HG02970 (cell line): ENCODE results near the gene ARHGAP30.
"Not testable (repeated sequence)": the region's sequence is repeated elsewhere in the genome, so short reads cannot be mapped to it uniquely, and the experiment has no call there.

Experiments used
- ATAC-seq: cut with Tn5 transposase; IDR thresholded peaks from one replicate; pipeline ENCODE4 v1.9.1; 2021; ENCODE audit warnings: mild to moderate bottlenecking, moderate library complexity, moderate number of reproducible peaks; ENCODE audit not compliant: unreplicated experiment, low FRiP score

ARHGAP30 gene

GRCh38 chr1:161019111-161019660 is 50.5 kb downstream of the ARHGAP30 start:
- not testable (repeated sequence) for ATAC-seq

- no peak for ATAC-seq
Measured at GRCh38 chr1:161018631-161018930, 51.1 kb downstream of the ARHGAP30 start.

- ATAC-seq = no peak
Measured at GRCh38 chr1:161017756-161018630, 51.7 kb downstream of the ARHGAP30 start.

- not testable (repeated sequence) for ATAC-seq
Measured at GRCh38 chr1:161017181-161017580, 52.5 kb downstream of the ARHGAP30 start.

- not testable (repeated sequence) for ATAC-seq
Measured at GRCh38 chr1:161016683-161017082, 53.0 kb downstream of the ARHGAP30 start.

GRCh38 chr1:161013488-161014230 is 56.0 kb downstream of the ARHGAP30 start:
- ATAC-seq = peak; percentile 56

GRCh38 chr1:161013131-161013487 is 56.6 kb downstream of the ARHGAP30 start:
- no peak for ATAC-seq

- no peak for ATAC-seq
Measured at GRCh38 chr1:161012420-161012819, 57.3 kb downstream of the ARHGAP30 start.

GRCh38 chr1:161009602-161010211 is 60.0 kb downstream of the ARHGAP30 start:
- ATAC-seq = no peak

- no peak for ATAC-seq
Measured at GRCh38 chr1:161008869-161009510, 60.7 kb downstream of the ARHGAP30 start.

GRCh38 chr1:161007369-161007768 is 62.3 kb downstream of the ARHGAP30 start:
- ATAC-seq = no peak

- ATAC-seq = no peak
Measured at GRCh38 chr1:161006563-161006962, 63.1 kb downstream of the ARHGAP30 start.

- no peak for ATAC-seq
Measured at GRCh38 chr1:161001525-161001924, 68.2 kb downstream of the ARHGAP30 start.

GRCh38 chr1:161000736-161001480 is 68.8 kb downstream of the ARHGAP30 start:
- no peak for ATAC-seq

- no peak for ATAC-seq
Measured at GRCh38 chr1:160999376-160999775, 70.3 kb downstream of the ARHGAP30 start.

- ATAC-seq = no peak
Measured at GRCh38 chr1:160997323-160998038, 72.2 kb downstream of the ARHGAP30 start.
